ENCODE measurements around the gene SOX8. TPM values are rescaled to one million over a fixed set of nuclear protein-coding genes. Genes with fewer than 3 reads are reported as not detected.

Gene SOX8
- total RNA-seq, 1 experiment from 2014 or later: 0.47 TPM

GRCh38 chr16:1008085-1008484 is 26.5 kb downstream of the SOX8 start:
- CTCF ChIA-PET: no interaction called here
- Histone ChIP-seq H3K4me2 (ENCODE audit: low read length) (no peak overlapping the region), H3K4me1 (ENCODE audit: insufficient read depth, low read length) (peaks cover 8% of the 10 kb centered on the region), H2AFZ (ENCODE audit: low read length) (no peak overlapping the region), H3K9me3 (ENCODE audit: low read length) (no peaks in the 10 kb centered on the region), H3K9me2 (replicated peaks; ENCODE audit: low read length) (no peaks in the 10 kb centered on the region), H3K27me3 (ENCODE audit: low read length) (peaks cover 33% of the 10 kb centered on the region), H3K4me3 (ENCODE audit: low read length) (no peak overlapping the region), H3K27ac (ENCODE audit: low read length) (no peak overlapping the region), H3K9ac (ENCODE audit: low read length) (no peak overlapping the region), H3K36me3 (ENCODE audit: low read depth, low read length) (no peaks in the 10 kb centered on the region), H4K20me1 (ENCODE audit: low read length) (no peaks in the 10 kb centered on the region), H3K79me2 (ENCODE audit: low read length) (no peaks in the 10 kb centered on the region), H3F3A (ENCODE audit: low read length, unreplicated experiment) (no peaks in the 10 kb centered on the region)
- no peak for TF ChIP-seq EZH2 (IDR thresholded peaks at IDR 0.05; ENCODE audit: low read length, unreplicated experiment)
- no peak for ATAC-seq
- intact Hi-C loops (cut with micrococcal nuclease): no loop called here
- POLR2A ChIA-PET (ENCODE audit: unreplicated experiment): no interaction called here
- DNase-seq: no peak
- BruUV-seq (replicated peaks): no TSS peak

GRCh38 chr16:1009358-1010150 is 28.0 kb downstream of the SOX8 start:
- ChIA-PET CTCF (no interaction called here), POLR2A (ENCODE audit: unreplicated experiment) (no interaction called here)
- Histone ChIP-seq H3K4me3 (ENCODE audit: low read length) (no peak overlapping the region), H2AFZ (ENCODE audit: low read length) (no peak overlapping the region), H3K79me2 (ENCODE audit: low read length) (no peaks in the 10 kb centered on the region), H3K27me3 (ENCODE audit: low read length) (peaks cover 33% of the 10 kb centered on the region), H4K20me1 (ENCODE audit: low read length) (no peaks in the 10 kb centered on the region), H3K36me3 (ENCODE audit: low read depth, low read length) (no peaks in the 10 kb centered on the region), H3K4me1 (ENCODE audit: insufficient read depth, low read length) (no peaks in the 10 kb centered on the region), H3K9ac (ENCODE audit: low read length) (no peak overlapping the region), H3F3A (ENCODE audit: low read length, unreplicated experiment) (no peaks in the 10 kb centered on the region), H3K4me2 (ENCODE audit: low read length) (no peak overlapping the region), H3K9me2 (replicated peaks; ENCODE audit: low read length) (no peaks in the 10 kb centered on the region), H3K27ac (ENCODE audit: low read length) (no peak overlapping the region), H3K9me3 (ENCODE audit: low read length) (no peaks in the 10 kb centered on the region)
- DNase-seq (no peak), ATAC-seq (no peak)
- BruUV-seq (replicated peaks): no TSS peak
- intact Hi-C loops (cut with micrococcal nuclease): no loop called here
- TF ChIP-seq EZH2phosphoT487 (IDR thresholded peaks at IDR 0.05; ENCODE audit: borderline replicate concordance, low read length) (no peak), CTCF (conservative IDR thresholded peaks at IDR 0.05; ENCODE audit: low read depth, low read length) (no peak), EZH2 (IDR thresholded peaks at IDR 0.05; ENCODE audit: low read length, unreplicated experiment) (no peak)

DNA sequence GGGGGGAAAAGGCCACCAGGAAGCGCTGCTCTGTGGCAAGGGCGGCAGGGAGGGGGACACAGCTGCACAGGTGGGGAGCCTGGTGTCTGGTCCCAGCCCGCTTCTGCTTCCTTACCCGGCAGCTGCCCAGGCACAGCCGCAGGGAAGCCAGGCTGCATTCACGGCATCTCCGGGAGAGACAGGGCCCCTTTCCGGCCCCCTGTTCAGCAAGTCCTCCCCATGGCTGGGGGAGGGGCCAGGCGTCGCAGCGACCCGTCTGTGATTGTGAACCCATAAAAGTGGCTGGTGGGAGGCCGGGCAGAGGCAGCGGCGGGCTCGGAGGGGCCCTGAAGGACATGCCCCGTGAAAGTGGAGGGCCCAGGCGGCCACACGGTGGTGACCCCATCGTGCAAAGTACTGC is 28.7 kb downstream of the SOX8 start:
- ChIA-PET POLR2A (ENCODE audit: unreplicated experiment) (no interaction called here), CTCF (no interaction called here)
- DNase-seq (no peak), ATAC-seq (no peak)
- Histone ChIP-seq H3K9ac (ENCODE audit: low read length) (no peak overlapping the region), H2AFZ (ENCODE audit: low read length) (no peak overlapping the region), H3K4me3 (ENCODE audit: low read length) (no peak overlapping the region), H3K27ac (ENCODE audit: low read length) (no peak overlapping the region), H3F3A (ENCODE audit: low read length, unreplicated experiment) (no peaks in the 10 kb centered on the region), H4K20me1 (ENCODE audit: low read length) (no peaks in the 10 kb centered on the region), H3K9me3 (ENCODE audit: low read length) (no peaks in the 10 kb centered on the region), H3K4me1 (ENCODE audit: insufficient read depth, low read length) (no peaks in the 10 kb centered on the region), H3K9me2 (replicated peaks; ENCODE audit: low read length) (no peaks in the 10 kb centered on the region), H3K36me3 (ENCODE audit: low read depth, low read length) (no peaks in the 10 kb centered on the region), H3K4me2 (ENCODE audit: low read length) (no peak overlapping the region), H3K27me3 (ENCODE audit: low read length) (peaks cover 33% of the 10 kb centered on the region), H3K79me2 (ENCODE audit: low read length) (no peaks in the 10 kb centered on the region)
- TF ChIP-seq EZH2phosphoT487 (IDR thresholded peaks at IDR 0.05; ENCODE audit: borderline replicate concordance, low read length): no peak
- no peak for TF ChIP-seq EZH2 (IDR thresholded peaks at IDR 0.05; ENCODE audit: low read length, unreplicated experiment)
- TF ChIP-seq CTCF (conservative IDR thresholded peaks at IDR 0.05; ENCODE audit: low read depth, low read length): no peak
- intact Hi-C loops (cut with micrococcal nuclease): no loop called here
- no TSS peak for BruUV-seq (replicated peaks)

All from PC-3 (cell line).